HepG2 (cell line): ENCODE results near the gene WNT5A. TPM values are rescaled to one million over a fixed set of nuclear protein-coding genes. Genes with fewer than 3 reads are reported as not detected.

Experiments
- ATAC-seq: fragments of 200-7000 bp; cut with Tn5 transposase; 3 replicates; pipeline ENCODE4 v1.9.1; 2020; ENCODE audit warnings: mild to moderate bottlenecking, moderate library complexity
- BruUV-seq: library from RNA; stranded (reverse); fragments of 400-500 nt; replicated peaks from 2 replicates; lab custom pipeline; 2021; lab: Mats Ljungman, UMichigan
- CTCF ChIA-PET: fragments of 300-600 bp; formaldehyde crosslinking; extraction: SDS; loops from one replicate; lab custom pipeline; 2021; ENCODE audit warnings: low total read pairs, inconsistent platforms, low intra/inter-chr PET ratio; lab: Yijun Ruan, JAX
- POLR2A ChIA-PET: fragments of 350-600 bp; sonication (Branson Sonifier 250); formaldehyde crosslinking; loops from one replicate; lab custom pipeline; 2020; ENCODE audit warnings: antibody characterized with exemption, inconsistent platforms; lab: Yijun Ruan, JAX
- DNase-seq: peaks from one replicate; pipeline ENCODE4 v3.0.0-alpha.2; 2015; ENCODE audit warnings: low spot score
- FAIRE-seq: peaks from 3 replicates; lab custom pipeline; 2011; peaks lifted over from hg19 to GRCh38; lab: Jason Lieb, UNC
- H2AFZ ChIP-seq: one replicate; pipeline ENCODE4 v1.6.1; 2011; ENCODE audit warnings: low read length, inconsistent platforms
- H3K27ac ChIP-seq: fragments of 300-600 bp; 3 replicates; pipeline ENCODE4 v1.8.0; 2011; ENCODE audit warnings: mixed run types, mild to moderate bottlenecking, mixed read lengths, low read length, inconsistent platforms; ENCODE audit not compliant: insufficient read depth; ENCODE audit errors: extremely low read length
- H3K27me3 ChIP-seq, 2 experiments: fragments of 200-600 bp in 1 of 2; 2 replicates in 1 of 2; 3 replicates in 1 of 2; pipeline versions ENCODE4 v1.6.0 to v1.8.0; 2011; ENCODE audit warnings: low read length in 2 of 2, mild to moderate bottlenecking in 2 of 2, moderate library complexity in 2 of 2, inconsistent platforms in 1 of 2; ENCODE audit not compliant: insufficient read depth in 2 of 2, control insufficient read depth in 1 of 2
- H3K36me3 ChIP-seq, 2 experiments: fragments of 200-600 bp in 1 of 2; replicated peaks in 1 of 2; 2 replicates in 1 of 2; 3 replicates in 1 of 2; pipeline versions ENCODE4 v1.5.1 to v1.8.0; 2011; ENCODE audit warnings: low read length in 2 of 2, inconsistent platforms in 1 of 2; ENCODE audit not compliant: insufficient read depth in 2 of 2, control insufficient read depth in 1 of 2
- H3K4me1 ChIP-seq: 2 replicates; pipeline ENCODE4 v1.5.1; 2012; ENCODE audit warnings: low read length, inconsistent platforms; ENCODE audit not compliant: insufficient read depth
- H3K4me2 ChIP-seq: 2 replicates; pipeline ENCODE4 v1.6.0; 2011; ENCODE audit warnings: low read depth, low read length, inconsistent platforms
- H3K4me3 ChIP-seq, 3 experiments: fragments of 200-600 bp in 1 of 3; sonication (generic), shearing (Covaris generic) in 1 of 3; replicated peaks in 1 of 3; 2 replicates each; pipeline ENCODE4 v1.5.1; 2011 to 2016; ENCODE audit warnings: low read length in 3 of 3, inconsistent platforms in 2 of 3, low read depth in 2 of 3, mild to moderate bottlenecking in 2 of 3, control low read depth in 1 of 3, mixed read lengths in 1 of 3; ENCODE audit not compliant: insufficient read depth in 1 of 3
- H3K79me2 ChIP-seq: one replicate; pipeline ENCODE4 v1.6.1; 2011; ENCODE audit warnings: low read length, inconsistent platforms; ENCODE audit not compliant: insufficient read depth
- H3K9ac ChIP-seq: 2 replicates; pipeline ENCODE4 v1.6.0; 2011; ENCODE audit warnings: mild to moderate bottlenecking, low read depth, low read length, inconsistent platforms; ENCODE audit not compliant: insufficient read depth
- H3K9me3 ChIP-seq: 2 replicates; pipeline ENCODE4 v1.5.1; 2012; ENCODE audit warnings: mild to moderate bottlenecking, low read length
- H4K20me1 ChIP-seq: 2 replicates; pipeline ENCODE4 v1.6.0; 2011; ENCODE audit warnings: inconsistent platforms, mild to moderate bottlenecking, low read length, moderate library complexity; ENCODE audit not compliant: insufficient read depth
- GRHL1 ChIP-seq: sonication (generic); formaldehyde crosslinking; conservative IDR thresholded peaks from 2 replicates; pipeline ENCODE4 v1.8.0; 2022; ENCODE audit warnings: missing genetic modification reagents
- HNF1B ChIP-seq: sonication (generic); formaldehyde crosslinking; IDR thresholded peaks from 2 replicates; pipeline ENCODE4 v1.5.1; 2020; ENCODE audit warnings: mild to moderate bottlenecking, moderate library complexity, missing genetic modification reagents
- MBD4 ChIP-seq: IDR thresholded peaks from 2 replicates; pipeline ENCODE4 v1.6.1; 2012; ENCODE audit warnings: low read length, inconsistent platforms, borderline replicate concordance
- RAD51 ChIP-seq: fragments of 450-650 bp; IDR thresholded peaks from 2 replicates; pipeline ENCODE4 v1.6.1; 2016; ENCODE audit warnings: borderline replicate concordance
- ZFP41 ChIP-seq: sonication (generic); formaldehyde crosslinking; IDR thresholded peaks from 2 replicates; pipeline ENCODE4 v1.4.0; 2020; ENCODE audit warnings: mild to moderate bottlenecking, missing genetic modification reagents, borderline replicate concordance
- ZHX2 ChIP-seq, 2 experiments: sonication (generic) in 1 of 2; formaldehyde crosslinking in 1 of 2; IDR thresholded peaks; 2 replicates each; pipeline versions ENCODE4 v1.6.1 to v1.9.0; 2014 to 2022; ENCODE audit warnings: antibody characterized with exemption in 1 of 2, borderline replicate concordance in 1 of 2, inconsistent platforms in 1 of 2, low read depth in 1 of 2, missing genetic modification reagents in 1 of 2
- ZMAT5 ChIP-seq: sonication (generic); formaldehyde crosslinking; IDR thresholded peaks from 2 replicates; pipeline ENCODE4 v1.5.0; 2020; ENCODE audit warnings: mild to moderate bottlenecking, low read depth, missing genetic modification reagents, borderline replicate concordance
- ZNF574 ChIP-seq: sonication (generic); formaldehyde crosslinking; IDR thresholded peaks from 2 replicates; pipeline ENCODE4 v1.4.0; 2020; ENCODE audit warnings: missing genetic modification reagents
- WGBS: methylation state at CpG from one replicate; pipeline ENCODE4 v1.1.6; 2017; ENCODE audit warnings: low lambda C conversion rate; 5-methylcytosine and 5-hydroxymethylcytosine counted together
- in situ Hi-C: cut with HindIII; loops from 2 replicates; pipeline ENCODE4 v1.10.0; 2017; ENCODE audit warnings: low pct_unique_long_range_greater_than_20kb; ENCODE audit not compliant: extremely low pct_ligation_motif_present
- intact Hi-C: fragments of 100-400 bp; cut with micrococcal nuclease; formaldehyde crosslinking; loops from one replicate; pipeline ENCODE4 v1.10.0; 2022; ENCODE audit not compliant: unreplicated experiment
- polyA plus RNA-seq, 8 experiments: library from polyadenylated mRNA; depleted of rRNA in 3 of 8; stranded (reverse) in 7 of 8; unstranded in 1 of 8; fragments of >200 nt; fragmentation: Illumina TruSeq in 4 of 8; extraction: Trizol in 4 of 8; gene quantifications; 2 replicates each; pipeline versions ENCODE4 v1.2.1 to v1.2.3, GENCODE V29; 2011 to 2016; ENCODE audit warnings: low read depth in 4 of 8, missing spikeins in 1 of 8, mixed read lengths in 1 of 8; ENCODE audit not compliant: insufficient read depth in 1 of 8
- total RNA-seq, 5 experiments: library from RNA; depleted of rRNA; stranded (reverse); fragments of >200 nt; fragmentation: Illumina TruSeq; extraction: Trizol; gene quantifications; 2 replicates each; pipeline ENCODE4 v1.2.3, GENCODE V29; 2016; ENCODE audit warnings: low read depth in 1 of 5

WNT5A gene
- total and polyA plus RNA-seq, 2 of the 13 experiments (the other 11 are each of a cell fraction or from before 2014, with no cell fraction given): not detected

- TF ChIP-seq ZHX2 (IDR thresholded peaks at IDR 0.05; ENCODE audit: low read depth) (no peak), ZHX2 (CRISPR knock-in tag; IDR thresholded peaks at IDR 0.05; ENCODE audit: borderline replicate concordance) (no peak)
Observed at GRCh38 chr3:55521064-55521737, 34.1 kb upstream of the WNT5A start (continued).

- ChIA-PET CTCF (no interaction called here), POLR2A (no interaction called here)
- H3K4me3 ChIP-seq: no peak overlapping the region
- H3K9me3 ChIP-seq: no peaks in the 10 kb centered on the region
- no peak overlapping the region for H2AFZ ChIP-seq
- no peak overlapping the region for H3K4me2 ChIP-seq
- no peaks in the 10 kb centered on the region for H3K27me3 ChIP-seq
- intact Hi-C loops: no loop called here
- H3K27ac ChIP-seq: no peak overlapping the region
- no TSS peak for BruUV-seq
- no peak overlapping the region for H3K9ac ChIP-seq
- no peaks in the 10 kb centered on the region for H3K4me1 ChIP-seq
- no peaks in the 10 kb centered on the region for H3K36me3 ChIP-seq
- WGBS: 32% methylated on average over 3 of the region's 3 CpGs
- DNase-seq (no peak), FAIRE-seq (no peak), ATAC-seq (no peak)
- H3K79me2 ChIP-seq: no peaks in the 10 kb centered on the region
- H4K20me1 ChIP-seq: no peaks in the 10 kb centered on the region
- in situ Hi-C loops: no loop called here
- no peak for TF ChIP-seq MBD4
- TF ChIP-seq ZNF574 (CRISPR knock-in tag): no peak
- no peak for TF ChIP-seq HNF1B
- no peak for TF ChIP-seq RAD51
- TF ChIP-seq ZFP41 (CRISPR knock-in tag): no peak
- TF ChIP-seq ZMAT5 (CRISPR knock-in tag): no peak
- no peak for TF ChIP-seq GRHL1 (CRISPR knock-in tag)
Observed at GRCh38 chr3:55519019-55519418, 31.9 kb upstream of the WNT5A start.
